Subcutaneous adipose tissue (tissue), 4 donors: ENCODE data around the gene CATSPERZ. TPM values are rescaled to one million over a fixed set of nuclear protein-coding genes. Genes with fewer than 3 reads are reported as not detected.

Experiments used
- total RNA-seq, 4 donors: library from RNA; depleted of rRNA; stranded (reverse); fragments of >200 nt; gene quantifications; one replicate each; pipeline ENCODE4 v1.1.0, GENCODE V29; 2016
- TF ChIP-seq, protein P1 (sequence below): fragments of 450-650 bp; IDR thresholded peaks from one replicate; pipeline ENCODE4 v1.5.1; 2016; ENCODE audit warnings: low read depth, mild to moderate bottlenecking, control low read depth, antibody characterized with exemption, moderate library complexity

Gene CATSPERZ
- total RNA-seq, 4 donors from 2014 or later = not detected

DNA sequence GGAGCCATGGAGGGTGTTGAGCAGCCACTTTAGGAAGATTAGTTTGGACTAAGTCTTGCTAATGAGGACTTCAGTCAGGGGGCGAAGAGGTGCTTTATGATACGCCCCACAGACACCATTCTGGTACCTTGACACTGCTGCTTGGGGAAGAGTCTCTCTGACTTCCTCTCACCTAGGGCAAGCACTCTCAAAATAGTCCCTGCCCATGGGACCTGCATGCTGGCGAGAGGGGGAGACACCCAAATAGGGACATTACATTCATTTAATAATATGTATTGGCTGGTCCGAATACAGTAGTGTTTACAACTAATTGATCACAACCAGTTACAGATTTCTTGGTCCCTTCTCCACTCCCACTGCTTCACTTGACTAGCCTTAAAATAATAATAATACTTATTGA, 4.4 kb upstream of the CATSPERZ start:
- TF ChIP-seq, protein P1, sequence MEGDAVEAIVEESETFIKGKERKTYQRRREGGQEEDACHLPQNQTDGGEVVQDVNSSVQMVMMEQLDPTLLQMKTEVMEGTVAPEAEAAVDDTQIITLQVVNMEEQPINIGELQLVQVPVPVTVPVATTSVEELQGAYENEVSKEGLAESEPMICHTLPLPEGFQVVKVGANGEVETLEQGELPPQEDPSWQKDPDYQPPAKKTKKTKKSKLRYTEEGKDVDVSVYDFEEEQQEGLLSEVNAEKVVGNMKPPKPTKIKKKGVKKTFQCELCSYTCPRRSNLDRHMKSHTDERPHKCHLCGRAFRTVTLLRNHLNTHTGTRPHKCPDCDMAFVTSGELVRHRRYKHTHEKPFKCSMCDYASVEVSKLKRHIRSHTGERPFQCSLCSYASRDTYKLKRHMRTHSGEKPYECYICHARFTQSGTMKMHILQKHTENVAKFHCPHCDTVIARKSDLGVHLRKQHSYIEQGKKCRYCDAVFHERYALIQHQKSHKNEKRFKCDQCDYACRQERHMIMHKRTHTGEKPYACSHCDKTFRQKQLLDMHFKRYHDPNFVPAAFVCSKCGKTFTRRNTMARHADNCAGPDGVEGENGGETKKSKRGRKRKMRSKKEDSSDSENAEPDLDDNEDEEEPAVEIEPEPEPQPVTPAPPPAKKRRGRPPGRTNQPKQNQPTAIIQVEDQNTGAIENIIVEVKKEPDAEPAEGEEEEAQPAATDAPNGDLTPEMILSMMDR = no peak

DNA sequence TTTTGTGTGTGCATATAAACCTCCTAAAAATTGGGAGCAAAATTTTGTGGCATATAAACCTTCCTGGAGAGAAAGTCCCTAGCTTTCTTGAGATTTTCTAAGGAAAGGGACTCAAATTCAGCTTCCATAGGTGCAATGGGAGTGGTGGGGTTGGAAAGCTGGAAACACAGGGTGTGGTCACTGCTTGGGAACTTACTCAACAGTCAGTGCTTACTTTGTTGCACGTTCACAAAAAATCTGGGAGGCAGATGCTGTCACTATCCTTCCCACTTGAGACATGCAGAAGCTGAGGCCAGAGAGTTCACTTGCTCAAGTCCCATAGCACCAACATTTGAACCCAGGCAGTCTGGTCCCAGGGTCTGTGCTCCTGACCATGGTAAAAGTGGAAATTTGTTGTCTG, 3.9 kb upstream of the CATSPERZ start:
- TF ChIP-seq, protein P1 = no peak

DNA sequence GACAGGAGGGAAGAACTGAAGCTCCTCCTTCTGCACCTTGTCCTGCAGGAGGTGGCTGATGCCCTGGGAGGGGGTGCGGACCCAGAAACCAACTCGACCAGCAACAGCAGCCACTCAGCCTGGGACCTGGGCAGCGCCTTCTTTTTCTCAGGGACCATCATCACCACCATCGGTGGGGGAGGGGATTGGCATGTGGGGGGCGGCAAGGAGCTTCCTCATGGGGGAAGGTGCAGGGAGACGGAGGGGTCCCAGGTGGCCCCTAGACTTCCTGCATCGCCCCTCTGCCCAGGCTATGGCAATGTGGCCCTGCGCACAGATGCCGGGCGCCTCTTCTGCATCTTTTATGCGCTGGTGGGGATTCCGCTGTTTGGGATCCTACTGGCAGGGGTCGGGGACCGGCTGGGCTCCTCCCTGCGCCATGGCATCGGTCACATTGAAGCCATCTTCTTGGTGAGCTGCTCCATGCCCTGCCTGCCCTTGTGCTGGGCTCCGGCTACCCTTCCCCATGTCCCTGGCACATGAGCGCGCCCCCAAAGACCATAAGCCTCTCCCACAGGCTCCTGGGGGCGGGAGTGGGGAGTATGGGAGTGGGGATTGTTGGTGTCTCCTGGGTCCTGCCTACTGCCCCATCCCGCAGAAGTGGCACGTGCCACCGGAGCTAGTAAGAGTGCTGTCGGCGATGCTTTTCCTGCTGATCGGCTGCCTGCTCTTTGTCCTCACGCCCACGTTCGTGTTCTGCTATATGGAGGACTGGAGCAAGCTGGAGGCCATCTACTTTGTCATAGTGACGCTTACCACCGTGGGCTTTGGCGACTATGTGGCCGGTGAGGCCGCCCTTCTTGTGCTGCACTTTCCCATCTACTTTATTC, 3.1 kb upstream of the CATSPERZ start:
- TF ChIP-seq, protein P1 = no peak

DNA sequence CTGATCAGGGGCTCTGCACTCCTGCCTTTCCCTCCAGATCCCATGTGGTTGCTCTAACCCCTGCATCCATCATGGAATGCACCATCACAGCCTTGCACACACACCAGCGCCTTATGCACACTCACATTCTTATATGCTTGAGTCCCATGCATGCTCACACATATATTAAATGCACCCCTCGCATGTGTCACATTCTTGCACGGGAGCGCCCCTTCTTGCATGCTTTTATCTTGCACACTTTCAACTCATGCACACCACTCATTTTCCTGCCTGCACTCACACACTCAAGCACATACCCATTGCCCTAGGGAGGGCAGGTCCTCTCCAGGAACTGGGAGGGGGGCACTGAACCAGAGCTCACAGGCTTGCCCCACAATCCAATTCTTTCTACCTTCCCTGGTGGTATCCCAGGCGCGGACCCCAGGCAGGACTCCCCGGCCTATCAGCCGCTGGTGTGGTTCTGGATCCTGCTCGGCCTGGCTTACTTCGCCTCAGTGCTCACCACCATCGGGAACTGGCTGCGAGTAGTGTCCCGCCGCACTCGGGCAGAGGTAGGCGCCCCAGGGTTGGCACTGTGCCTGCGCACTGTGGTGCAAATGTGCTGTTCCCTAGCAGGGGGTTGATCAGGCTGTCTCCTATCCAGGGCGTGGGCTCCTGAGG, 2.3 kb upstream of the CATSPERZ start:
- TF ChIP-seq, protein P1 = no peak

DNA sequence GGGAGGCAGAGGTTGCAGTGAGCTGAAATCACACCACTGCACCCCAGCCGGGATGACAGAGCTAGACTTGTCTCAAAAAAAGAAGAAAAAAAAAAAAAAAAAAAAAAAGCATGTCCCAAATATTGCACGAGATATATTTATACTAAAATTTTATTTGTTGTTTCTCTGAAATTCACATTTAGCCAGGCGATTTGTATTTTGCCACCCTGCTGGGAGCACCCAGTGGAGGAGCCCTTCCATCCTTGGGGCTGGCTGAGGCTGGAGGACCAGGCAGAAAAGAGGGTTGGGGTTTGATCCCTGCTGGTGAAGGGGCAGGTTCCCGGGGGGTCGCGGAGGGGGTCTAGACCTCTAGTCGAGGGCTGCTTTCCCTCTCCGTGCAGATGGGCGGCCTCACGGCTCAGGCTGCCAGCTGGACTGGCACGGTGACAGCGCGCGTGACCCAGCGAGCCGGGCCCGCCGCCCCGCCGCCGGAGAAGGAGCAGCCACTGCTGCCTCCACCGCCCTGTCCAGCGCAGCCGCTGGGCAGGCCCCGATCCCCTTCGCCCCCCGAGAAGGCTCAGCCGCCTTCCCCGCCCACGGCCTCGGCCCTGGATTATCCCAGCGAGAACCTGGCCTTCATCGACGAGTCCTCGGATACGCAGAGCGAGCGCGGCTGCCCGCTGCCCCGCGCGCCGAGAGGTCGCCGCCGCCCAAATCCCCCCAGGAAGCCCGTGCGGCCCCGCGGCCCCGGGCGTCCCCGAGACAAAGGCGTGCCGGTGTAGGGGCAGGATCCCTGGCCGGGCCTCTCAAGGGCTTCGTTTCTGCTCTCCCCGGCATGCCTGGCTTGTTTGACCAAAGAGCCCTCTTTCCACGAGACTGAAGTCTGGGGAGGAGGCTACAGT, 952 bp upstream of the CATSPERZ start:
- TF ChIP-seq, protein P1 = no peak

DNA sequence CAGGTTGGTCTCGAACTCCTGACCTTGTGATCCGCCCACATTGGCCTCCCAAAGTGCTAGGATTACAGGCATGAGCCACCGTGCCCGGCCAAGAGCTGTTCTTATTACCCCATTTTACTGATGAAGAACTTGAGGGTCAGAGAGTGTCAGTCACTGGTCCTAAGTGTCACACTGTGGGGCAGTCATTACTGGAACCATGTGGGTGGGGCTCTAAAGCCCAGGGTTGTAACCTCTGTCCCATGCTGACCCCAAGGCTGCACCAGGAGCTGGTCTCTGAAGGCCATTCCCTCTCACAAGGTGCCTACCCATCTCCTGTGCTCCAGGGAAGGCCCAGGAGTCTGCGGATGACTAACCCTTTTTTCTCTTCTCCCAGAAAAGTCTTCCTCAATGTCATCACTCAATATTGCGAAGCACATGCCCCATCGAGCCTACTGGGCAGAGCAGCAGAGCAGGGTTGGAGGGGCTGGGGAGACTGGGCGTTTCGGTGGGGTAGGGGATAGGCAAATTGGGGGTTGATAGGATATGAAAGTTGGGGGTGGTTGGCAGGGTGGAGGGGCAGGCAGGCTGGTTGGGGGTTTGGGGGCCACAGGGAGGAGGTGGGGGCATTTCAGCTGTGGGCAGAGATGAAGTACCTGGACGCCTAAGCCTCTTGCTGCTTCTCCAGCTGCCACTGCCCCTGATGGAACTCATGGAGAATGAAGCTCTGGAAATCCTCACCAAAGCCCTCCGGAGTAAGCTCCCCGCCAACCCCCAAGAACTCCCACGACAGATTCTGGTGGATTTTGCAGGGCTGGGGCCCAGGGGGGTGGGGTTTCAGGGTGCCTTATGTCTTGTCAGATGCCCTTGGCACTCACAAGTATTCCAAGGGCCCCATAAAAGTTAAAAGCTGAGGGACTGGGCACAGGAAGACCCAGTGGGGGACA, 3.2 kb downstream of the CATSPERZ start:
- TF ChIP-seq, protein P1 = no peak
